B cell (primary cell): ENCODE results near the gene PTAR1. TPM values are rescaled to one million over a fixed set of nuclear protein-coding genes. Genes with fewer than 3 reads are reported as not detected.

Source experiments
- ATAC-seq: fragments of 200-7000 bp; cut with Tn5 transposase; one replicate; pipeline ENCODE4 v1.10.0; 2021; ENCODE audit warnings: low read depth, mild to moderate bottlenecking, moderate number of reproducible peaks, moderate library complexity
- CTCF ChIA-PET: fragments of 350-600 bp; sonication (Branson Sonifier 250); formaldehyde crosslinking; loops from one replicate; lab custom pipeline; 2021; ENCODE audit warnings: antibody characterized with exemption, inconsistent platforms; lab: Charles Lee
- POLR2A ChIA-PET: fragments of 350-600 bp; sonication (Branson Sonifier 250); formaldehyde crosslinking; loops from one replicate; lab custom pipeline; 2021; ENCODE audit warnings: antibody characterized with exemption; lab: Charles Lee
- DNase-seq: peaks from one replicate; pipeline ENCODE4 v3.0.0; 2013
- H2AFZ ChIP-seq: 2 replicates; pipeline ENCODE4 v1.6.1; 2012; ENCODE audit warnings: mild to moderate bottlenecking, low read depth, low read length; ENCODE audit not compliant: insufficient read depth, poor library complexity, severe bottlenecking
- H3K27ac ChIP-seq, 2 donors: 1 replicate in 1 of 2; 2 replicates in 1 of 2; pipeline ENCODE4 v1.5.1; 2012 to 2013; ENCODE audit warnings: low read length in 2 of 2, mild to moderate bottlenecking in 2 of 2, moderate library complexity in 1 of 2
- H3K27me3 ChIP-seq, 4 experiments: fragments of 200-600 bp in 1 of 4; sonication (generic) in 1 of 4; replicated peaks in 1 of 4; 1 replicate in 2 of 4; 2 replicates in 2 of 4; pipeline versions ENCODE4 v1.6.1 to v1.7.0; 2013 to 2016; ENCODE audit warnings: low read length in 3 of 4, mild to moderate bottlenecking in 2 of 4, mixed read lengths in 1 of 4, moderate library complexity in 1 of 4; ENCODE audit not compliant: insufficient read depth in 4 of 4, control insufficient read depth in 3 of 4; ENCODE audit errors: control extremely low read depth in 1 of 4
- H3K36me3 ChIP-seq, 2 experiments: replicated peaks in 1 of 2; 1 replicate in 1 of 2; 2 replicates in 1 of 2; pipeline versions ENCODE4 v1.6.1 to v1.7.1; 2013; ENCODE audit warnings: low read length in 1 of 2; ENCODE audit not compliant: insufficient read depth in 2 of 2, control insufficient read depth in 1 of 2; ENCODE audit errors: control extremely low read depth in 1 of 2, extremely low read depth in 1 of 2
- H3K4me1 ChIP-seq, 2 donors: fragments of 200-600 bp in 1 of 2; sonication (generic) in 1 of 2; 1 replicate in 1 of 2; 2 replicates in 1 of 2; pipeline versions ENCODE4 v1.5.1 to v1.6.1; 2013 to 2017; ENCODE audit warnings: low read length in 2 of 2; ENCODE audit not compliant: control insufficient read depth in 2 of 2, insufficient read depth in 2 of 2
- H3K4me2 ChIP-seq: replicated peaks from 2 replicates; pipeline ENCODE3; 2012; ENCODE audit warnings: mild to moderate bottlenecking, low read depth, low read length; ENCODE audit not compliant: poor library complexity, severe bottlenecking
- H3K4me3 ChIP-seq, 5 experiments: fragments of 200-600 bp in 1 of 5; sonication (generic) in 1 of 5; 1 replicate in 3 of 5; 2 replicates in 2 of 5; pipeline versions ENCODE4 v1.5.1 to v1.7.0; 2011 to 2016; ENCODE audit warnings: low read length in 4 of 5, mild to moderate bottlenecking in 4 of 5, low read depth in 2 of 5, control low read depth in 1 of 5, moderate library complexity in 1 of 5; ENCODE audit not compliant: insufficient read depth in 1 of 5; ENCODE audit errors: control extremely low read depth in 1 of 5, extremely low read depth in 1 of 5
- H3K79me2 ChIP-seq: fragments of 200-600 bp; sonication (generic); one replicate; pipeline ENCODE4 v1.6.0; 2016; ENCODE audit warnings: low read length; ENCODE audit not compliant: control insufficient read depth, insufficient read depth
- H3K9ac ChIP-seq: fragments of 200-600 bp; sonication (generic); 2 replicates; pipeline ENCODE4 v1.6.1; 2017; ENCODE audit warnings: mild to moderate bottlenecking, low read length, moderate library complexity
- H3K9me3 ChIP-seq, 3 donors: one replicate each; pipeline versions ENCODE4 v1.6.1 to v1.7.1; 2013; ENCODE audit warnings: low read length in 2 of 3; ENCODE audit not compliant: control insufficient read depth in 2 of 3, insufficient read depth in 1 of 3; ENCODE audit errors: control extremely low read depth in 1 of 3
- H4K20me1 ChIP-seq: 2 replicates; pipeline ENCODE4 v1.6.0; 2012; ENCODE audit warnings: mild to moderate bottlenecking, low read length; ENCODE audit not compliant: insufficient read depth, control insufficient read depth, poor library complexity, severe bottlenecking
- H3K27ac Mint-ChIP-seq: one replicate; pipeline ENCODE4 v1.8.0; 2021; ENCODE audit warnings: mixed read lengths
- H3K27me3 Mint-ChIP-seq: one replicate; pipeline ENCODE4 v1.8.0; 2021; ENCODE audit warnings: mixed read lengths
- H3K4me1 Mint-ChIP-seq: one replicate; pipeline ENCODE4 v1.8.0; 2021; ENCODE audit warnings: mixed read lengths
- H3K4me3 Mint-ChIP-seq: one replicate; pipeline ENCODE4 v1.8.0; 2021; ENCODE audit warnings: mixed read lengths
- H3K9me3 Mint-ChIP-seq: one replicate; pipeline ENCODE4 v1.8.0; 2022; ENCODE audit warnings: mixed read lengths; ENCODE audit not compliant: insufficient read depth
- CTCF ChIP-seq: fragments of 200-600 bp; IDR thresholded peaks from one replicate; pipeline ENCODE4 v1.8.0; 2022; ENCODE audit warnings: antibody characterized with exemption, mild to moderate bottlenecking
- EZH2 ChIP-seq: IDR thresholded peaks from 2 replicates; pipeline ENCODE4 v1.6.1; 2012; ENCODE audit warnings: borderline replicate concordance, low read depth, mild to moderate bottlenecking, moderate library complexity, low read length; ENCODE audit not compliant: insufficient read depth, poor library complexity, severe bottlenecking
- WGBS: methylation state at CpG from one replicate; pipeline ENCODE4 v1.1.5; 2013; ENCODE audit warnings: missing lambda C conversion rate; ENCODE audit not compliant: insufficient coverage; 5-methylcytosine and 5-hydroxymethylcytosine counted together
- intact Hi-C: fragments of 100-400 bp; cut with micrococcal nuclease; formaldehyde crosslinking; loops from one replicate; pipeline ENCODE4 v1.10.0; 2022
- polyA plus RNA-seq: library from polyadenylated mRNA; depleted of rRNA; stranded (reverse); fragments of >200 nt; gene quantifications from 2 replicates; pipeline ENCODE4 v1.2.3, GENCODE V29; 2012
- total RNA-seq, 2 donors: library from RNA; stranded (reverse); fragments of 120-200 nt in 1 of 2; gene quantifications; 1 replicate in 1 of 2; 2 replicates in 1 of 2; pipeline versions ENCODE4 v1.2.3 to v1.2.4, GENCODE V29; 2013 to 2022

Gene PTAR1
- total and polyA plus RNA-seq, 2 donors (not counting 1 experiment from before 2014, with no cell fraction given), result 20.5 to 72.1 TPM

DNA sequence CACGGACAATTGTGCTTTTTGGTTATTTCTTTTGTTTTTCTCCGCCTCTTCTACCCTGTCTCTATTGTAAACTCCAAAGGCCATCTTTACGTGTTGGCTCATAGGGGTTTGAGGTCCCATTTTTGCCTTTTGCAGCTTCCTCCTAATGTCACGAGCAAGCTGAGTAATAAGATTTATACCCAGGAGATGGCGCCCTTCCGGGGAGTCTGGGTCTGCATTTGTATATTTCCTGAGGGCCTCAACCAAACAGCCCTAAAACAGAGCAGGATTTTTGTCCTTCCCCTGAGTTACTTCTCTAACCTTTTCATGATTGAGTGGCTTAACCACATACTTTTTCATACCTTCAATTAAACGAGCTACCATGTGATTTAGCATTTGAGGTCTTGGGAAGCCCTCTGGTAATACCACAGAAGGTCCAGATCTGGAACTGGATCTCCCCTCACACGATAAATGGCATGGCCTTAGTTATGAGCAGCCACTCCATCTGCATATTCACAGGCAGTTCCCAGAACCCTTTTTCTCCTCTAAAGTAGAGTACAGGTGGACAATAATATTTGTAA lies 49.6 kb upstream of the PTAR1 start:
- Histone ChIP-seq H4K20me1 (no peaks in the 10 kb centered on the region), H3K9ac (no peak overlapping the region), H3K27ac (no peak overlapping the region), H3K27me3 (peaks cover 0 to 4% (median 0%) of the 10 kb centered on the region in 4 experiments), H3K9me3 (peaks cover 0 to 3% (median 0%) of the 10 kb centered on the region in 3 donors), H3K4me2 (no peak overlapping the region), H3K79me2 (no peaks in the 10 kb centered on the region), H3K4me3 (no peak overlapping the region), H2AFZ (no peak overlapping the region), H3K36me3 (no peaks in the 10 kb centered on the region), H3K4me1 (peaks cover 7% of the 10 kb centered on the region in 2 donors)
- intact Hi-C loops, result no loop called here
- H3K9me3 Mint-ChIP-seq, result no peaks in the 10 kb centered on the region
- no peak for ATAC-seq
- H3K27me3 Mint-ChIP-seq, result peaks cover 8% of the 10 kb centered on the region
- H3K27ac Mint-ChIP-seq, result no peak overlapping the region
- DNase-seq, result no peak
- TF ChIP-seq EZH2 (no peak), CTCF (no peak)
- H3K4me1 Mint-ChIP-seq, result peaks cover 9% of the 10 kb centered on the region
- no peak overlapping the region for H3K4me3 Mint-ChIP-seq
- CTCF ChIA-PET, result no interaction called here
- 52% methylated on average over 3 of the region's 8 CpGs for WGBS
- POLR2A ChIA-PET, result no interaction called here

GRCh38 chr9:69806627-69807026 lies 46.8 kb upstream of the PTAR1 start:
- no peak overlapping the region for H3K4me3 Mint-ChIP-seq
- peaks cover 0 to 3% (median 0%) of the 10 kb centered on the region in 3 donors for H3K9me3 ChIP-seq
- ATAC-seq (no peak), DNase-seq (no peak)
- H3K9me3 Mint-ChIP-seq, result no peaks in the 10 kb centered on the region
- no peaks in the 10 kb centered on the region for H4K20me1 ChIP-seq
- TF ChIP-seq EZH2, result no peak
- no peak for TF ChIP-seq CTCF
- no peaks in the 10 kb centered on the region for H3K79me2 ChIP-seq
- no peak overlapping the region for H3K4me2 ChIP-seq
- no peak overlapping the region for H3K27ac Mint-ChIP-seq
- no peak overlapping the region for H3K9ac ChIP-seq
- peaks cover 5 to 7% of the 10 kb centered on the region in 2 donors for H3K4me1 ChIP-seq
- peaks cover 0 to 4% (median 4%) of the 10 kb centered on the region in 4 experiments for H3K27me3 ChIP-seq
- H3K27me3 Mint-ChIP-seq, result peaks cover 17% of the 10 kb centered on the region
- intact Hi-C loops, result no loop called here
- no peak overlapping the region for H3K4me3 ChIP-seq
- H2AFZ ChIP-seq, result no peak overlapping the region
- no peak overlapping the region for H3K27ac ChIP-seq
- H3K36me3 ChIP-seq, result no peaks in the 10 kb centered on the region
- 50% methylated on average over 2 of the region's 6 CpGs for WGBS
- ChIA-PET CTCF (no interaction called here), POLR2A (no interaction called here)
- H3K4me1 Mint-ChIP-seq, result peaks cover 7% of the 10 kb centered on the region
